Measurements from ENCODE around the gene PYHIN1. TPM values are rescaled to one million over a fixed set of nuclear protein-coding genes. Genes with fewer than 3 reads are reported as not detected.

The PYHIN1 gene
- total and polyA plus RNA-seq, 2 experiments from 2014 or later = not detected

- peaks cover 35% of the 10 kb centered on the region for H3K4me1 ChIP-seq (ENCODE audit: insufficient read depth)
- no peaks in the 10 kb centered on the region for H4K20me1 ChIP-seq (ENCODE audit: insufficient read depth)
- H3K36me3 ChIP-seq (ENCODE audit: low read depth) = peaks cover 23% of the 10 kb centered on the region
- no peak overlapping the region for H2AFZ ChIP-seq
- in situ Hi-C loops (cut with MboI) = no loop called here
- no peaks in the 10 kb centered on the region for H3K9me2 ChIP-seq (ENCODE audit: insufficient read depth)
- no peaks in the 10 kb centered on the region for H3K27me3 ChIP-seq (replicated peaks; ENCODE audit: insufficient read depth)
- H3K79me2 ChIP-seq (ENCODE audit: insufficient read depth) = peaks cover 66% of the 10 kb centered on the region
- peak overlapping the region; percentile 26; the same call in 1 of the 2 replicates for H3K27ac ChIP-seq
- H3K9me3 ChIP-seq (ENCODE audit: low read depth) = no peaks in the 10 kb centered on the region
- H3K4me2 ChIP-seq (ENCODE audit: unreplicated experiment) = peak overlapping the region; percentile 91
- TF ChIP-seq EZH2phosphoT487 (IDR thresholded peaks at IDR 0.05; ENCODE audit: insufficient read depth, low read depth) (no peak), EZH2 (IDR thresholded peaks at IDR 0.05; ENCODE audit: insufficient read depth, poor library complexity, severe bottlenecking) (no peak)
- no peak for DNase-seq
- peaks cover 33% of the 10 kb centered on the region for H3F3A ChIP-seq (ENCODE audit: insufficient read depth)
- H3K9ac ChIP-seq = peak overlapping the region; percentile 97
- peak overlapping the region; percentile 94 for H3K4me3 ChIP-seq
These were observed 80.4 kb downstream of the PYHIN1 start for GRCh38 chr1:159011751-159012150.

GRCh38 chr1:159012495-159012894 lies 81.1 kb downstream of the PYHIN1 start:
- WGBS, 2 experiments (ENCODE audit: low coverage in 1 of 2, low lambda C conversion rate in 2 of 2, missing lambda C conversion rate in 2 of 2) = 1 to 4% methylated on average over 6 of the region's 6 CpGs
- no peaks in the 10 kb centered on the region for H3K27me3 ChIP-seq (replicated peaks; ENCODE audit: insufficient read depth)
- peak overlapping the region; percentile 26; the same call in 1 of the 2 replicates for H3K27ac ChIP-seq
- H3K4me1 ChIP-seq (ENCODE audit: insufficient read depth) = peaks cover 35% of the 10 kb centered on the region
- DNase-seq = peak; percentile 54
- no peaks in the 10 kb centered on the region for H4K20me1 ChIP-seq (ENCODE audit: insufficient read depth)
- peaks cover 33% of the 10 kb centered on the region for H3F3A ChIP-seq (ENCODE audit: insufficient read depth)
- H3K4me3 ChIP-seq = peak overlapping the region; percentile 94
- no peak overlapping the region for H2AFZ ChIP-seq
- peaks cover 72% of the 10 kb centered on the region for H3K79me2 ChIP-seq (ENCODE audit: insufficient read depth)
- H3K9ac ChIP-seq = peak overlapping the region; percentile 97
- H3K9me2 ChIP-seq (ENCODE audit: insufficient read depth) = no peaks in the 10 kb centered on the region
- peak overlapping the region; percentile 91 for H3K4me2 ChIP-seq (ENCODE audit: unreplicated experiment)
- TF ChIP-seq EZH2phosphoT487 (IDR thresholded peaks at IDR 0.05; ENCODE audit: insufficient read depth, low read depth) (no peak), EZH2 (IDR thresholded peaks at IDR 0.05; ENCODE audit: insufficient read depth, poor library complexity, severe bottlenecking) (no peak)
- in situ Hi-C loops (cut with MboI) = no loop called here
- H3K9me3 ChIP-seq (ENCODE audit: low read depth) = no peaks in the 10 kb centered on the region
- H3K36me3 ChIP-seq (ENCODE audit: low read depth) = peaks cover 27% of the 10 kb centered on the region

GRCh38 chr1:159014003-159014571 lies 82.7 kb downstream of the PYHIN1 start:
- Histone ChIP-seq H3K4me2 (ENCODE audit: unreplicated experiment) (no peak overlapping the region), H4K20me1 (ENCODE audit: insufficient read depth) (no peaks in the 10 kb centered on the region), H3K79me2 (ENCODE audit: insufficient read depth) (peaks cover 87% of the 10 kb centered on the region), H3K9me2 (ENCODE audit: insufficient read depth) (no peaks in the 10 kb centered on the region), H3K4me1 (ENCODE audit: insufficient read depth) (peaks cover 28% of the 10 kb centered on the region), H3K27me3 (replicated peaks; ENCODE audit: insufficient read depth) (no peaks in the 10 kb centered on the region), H3K36me3 (ENCODE audit: low read depth) (peaks cover 41% of the 10 kb centered on the region), H3K9ac (no peak overlapping the region), H3K27ac (no peak overlapping the region), H3K9me3 (ENCODE audit: low read depth) (no peaks in the 10 kb centered on the region), H2AFZ (no peak overlapping the region), H3K4me3 (no peak overlapping the region), H3F3A (ENCODE audit: insufficient read depth) (peaks cover 34% of the 10 kb centered on the region)
- no peak for DNase-seq
- in situ Hi-C loops (cut with MboI) = no loop called here
- TF ChIP-seq EZH2 (IDR thresholded peaks at IDR 0.05; ENCODE audit: insufficient read depth, poor library complexity, severe bottlenecking) = no peak
- TF ChIP-seq EZH2phosphoT487 (IDR thresholded peaks at IDR 0.05; ENCODE audit: insufficient read depth, low read depth) = no peak
- whole genome bisulfite sequencing, 2 experiments (ENCODE audit: low coverage in 1 of 2, low lambda C conversion rate in 2 of 2, missing lambda C conversion rate in 2 of 2) = 94 to 97% methylated on average over 3 of the region's 3 CpGs

GRCh38 chr1:159014851-159015250 lies 83.5 kb downstream of the PYHIN1 start:
- in situ Hi-C loops (cut with MboI) = no loop called here
- Histone ChIP-seq H3K9me2 (ENCODE audit: insufficient read depth) (no peaks in the 10 kb centered on the region), H3K79me2 (ENCODE audit: insufficient read depth) (peaks cover 94% of the 10 kb centered on the region), H2AFZ (no peak overlapping the region), H3K36me3 (ENCODE audit: low read depth) (peaks cover 44% of the 10 kb centered on the region), H3K9ac (no peak overlapping the region), H3K9me3 (ENCODE audit: low read depth) (no peaks in the 10 kb centered on the region), H3K27me3 (replicated peaks; ENCODE audit: insufficient read depth) (no peaks in the 10 kb centered on the region), H3K4me3 (no peak overlapping the region), H3K4me2 (ENCODE audit: unreplicated experiment) (no peak overlapping the region), H3F3A (ENCODE audit: insufficient read depth) (peaks cover 27% of the 10 kb centered on the region), H3K4me1 (ENCODE audit: insufficient read depth) (peaks cover 24% of the 10 kb centered on the region), H3K27ac (no peak overlapping the region), H4K20me1 (ENCODE audit: insufficient read depth) (no peaks in the 10 kb centered on the region)
- no peak for DNase-seq
- 90 to 91% methylated on average over 3 of the region's 3 CpGs for WGBS, 2 experiments (ENCODE audit: low coverage in 1 of 2, low lambda C conversion rate in 2 of 2, missing lambda C conversion rate in 2 of 2)
- no peak for TF ChIP-seq EZH2phosphoT487 (IDR thresholded peaks at IDR 0.05; ENCODE audit: insufficient read depth, low read depth)
- no peak for TF ChIP-seq EZH2 (IDR thresholded peaks at IDR 0.05; ENCODE audit: insufficient read depth, poor library complexity, severe bottlenecking)

Measured in GM23248 (cell line).